GM18511 (cell line): ENCODE data around the gene KIZ.

Source experiments
- ATAC-seq: cut with Tn5 transposase; IDR thresholded peaks from one replicate; pipeline ENCODE4 v1.9.1; 2021; ENCODE audit warnings: mild to moderate bottlenecking, moderate library complexity; ENCODE audit not compliant: unreplicated experiment

The KIZ gene

GRCh38 chr20:21258411-21258810 lies 132.5 kb downstream of the KIZ start:
- no peak for ATAC-seq

GRCh38 chr20:21259346-21259745 lies 133.5 kb downstream of the KIZ start:
- no peak for ATAC-seq

- ATAC-seq, result no peak
These were observed 136.9 kb downstream of the KIZ start for GRCh38 chr20:21262812-21263211.

- no peak for ATAC-seq
These were observed 139.6 kb downstream of the KIZ start for GRCh38 chr20:21265261-21266190.

GRCh38 chr20:21266191-21266536 lies 140.3 kb downstream of the KIZ start:
- ATAC-seq, result no peak

- ATAC-seq, result no peak
These were observed 143.9 kb downstream of the KIZ start for GRCh38 chr20:21269772-21270171.

GRCh38 chr20:21270806-21271205 lies 144.9 kb downstream of the KIZ start:
- no peak for ATAC-seq

- ATAC-seq, result peak; percentile 77
These were observed 146.4 kb downstream of the KIZ start for GRCh38 chr20:21272279-21272678.

- peak; percentile 63 for ATAC-seq
These were observed 146.8 kb downstream of the KIZ start for GRCh38 chr20:21272679-21273078.

GRCh38 chr20:21273755-21274386 lies 148.0 kb downstream of the KIZ start:
- no peak for ATAC-seq

GRCh38 chr20:21278829-21279228 lies 152.9 kb downstream of the KIZ start:
- ATAC-seq, result no peak

GRCh38 chr20:21279706-21280521 lies 154.0 kb downstream of the KIZ start:
- no peak for ATAC-seq

- ATAC-seq, result peak; percentile 85
These were observed 154.7 kb downstream of the KIZ start for GRCh38 chr20:21280522-21281016.

- no peak for ATAC-seq
These were observed 160.9 kb downstream of the KIZ start for GRCh38 chr20:21286775-21287174.

GRCh38 chr20:21288587-21289370 lies 162.9 kb downstream of the KIZ start:
- ATAC-seq, result no peak

GRCh38 chr20:21289651-21290050 lies 163.8 kb downstream of the KIZ start:
- ATAC-seq, result no peak

- no peak for ATAC-seq
These were observed 165.1 kb downstream of the KIZ start for GRCh38 chr20:21291026-21291425.

- ATAC-seq, result no peak
These were observed 168.9 kb downstream of the KIZ start for GRCh38 chr20:21294755-21295154.
